HG02840 (cell line): ENCODE results near the gene HTR7.
"Not testable (repeated sequence)": the region's sequence is repeated elsewhere in the genome, so short reads cannot be mapped to it uniquely, and the experiment has no call there.

ENCODE experiments used
- ATAC-seq: cut with Tn5 transposase; IDR thresholded peaks from one replicate; pipeline ENCODE4 v1.9.1; 2021; ENCODE audit warnings: mild to moderate bottlenecking, moderate library complexity, moderate number of reproducible peaks; ENCODE audit not compliant: unreplicated experiment, low FRiP score

HTR7 gene

DNA sequence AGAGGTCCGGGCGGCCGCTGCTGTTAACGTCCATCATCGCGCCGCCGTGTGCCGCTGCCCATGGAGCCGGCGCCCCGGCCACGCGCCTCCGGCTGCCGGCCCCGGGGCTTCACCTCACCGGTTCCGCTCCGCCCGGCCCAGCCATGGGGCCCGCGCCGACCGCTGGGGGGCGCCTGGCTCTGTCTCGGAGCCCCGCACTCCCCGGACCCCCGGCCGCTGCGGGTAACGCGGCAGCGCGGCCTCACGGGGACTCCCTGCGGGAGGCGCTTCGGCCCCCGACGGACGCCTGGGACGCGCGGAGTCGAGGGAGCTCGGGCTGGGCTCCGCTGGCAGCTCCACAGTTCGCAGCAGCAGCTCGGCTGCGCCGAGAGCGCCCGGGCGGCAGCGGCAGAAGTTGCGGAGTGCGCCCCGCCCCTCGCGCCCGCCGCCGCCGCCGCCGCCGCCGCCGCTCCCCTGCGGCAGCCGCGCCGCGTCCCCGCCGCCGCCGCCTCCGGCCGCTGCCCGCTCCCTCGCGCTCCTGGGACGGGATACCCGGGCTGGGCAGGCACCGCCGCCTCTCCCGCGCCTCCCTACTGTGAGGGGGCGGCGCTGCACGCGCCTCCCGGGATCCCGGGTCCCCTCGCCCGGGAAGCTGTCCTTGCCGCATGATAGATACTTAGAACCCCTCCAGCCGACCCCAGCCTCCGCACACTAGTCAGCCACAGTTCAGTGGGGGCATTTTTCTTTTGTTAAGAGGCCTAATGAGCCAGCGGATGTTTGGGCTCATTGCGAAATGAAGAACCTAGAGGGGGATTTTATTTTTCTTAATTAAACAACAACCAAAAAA is at the start of gene HTR7:
HTR7 (minus strand) TSS at position 405 of the 826 bp plus-strand sequence; CDS start at position 37, 368 bp downstream.
- ATAC-seq: peak; percentile 75

DNA sequence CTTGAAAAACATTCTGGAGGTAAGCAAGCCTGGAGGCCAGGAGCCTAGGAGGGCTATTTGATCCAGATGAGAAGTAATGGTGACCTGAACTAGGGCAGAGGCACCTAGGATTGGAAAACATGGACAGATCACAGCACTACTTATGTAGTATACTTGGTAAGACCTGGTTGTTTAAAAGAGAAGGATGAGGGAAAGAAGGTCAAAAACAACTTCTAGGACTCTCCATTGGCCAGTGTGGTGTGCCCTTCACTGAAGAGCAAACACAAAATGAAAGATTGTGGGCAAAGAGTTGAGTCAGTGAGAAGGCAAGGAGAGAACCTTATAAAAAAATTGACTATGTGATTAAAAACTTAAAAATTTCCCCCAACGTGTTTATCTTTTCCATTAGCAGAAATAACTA is 48.8 kb upstream of the HTR7 start:
- ATAC-seq: no peak

DNA sequence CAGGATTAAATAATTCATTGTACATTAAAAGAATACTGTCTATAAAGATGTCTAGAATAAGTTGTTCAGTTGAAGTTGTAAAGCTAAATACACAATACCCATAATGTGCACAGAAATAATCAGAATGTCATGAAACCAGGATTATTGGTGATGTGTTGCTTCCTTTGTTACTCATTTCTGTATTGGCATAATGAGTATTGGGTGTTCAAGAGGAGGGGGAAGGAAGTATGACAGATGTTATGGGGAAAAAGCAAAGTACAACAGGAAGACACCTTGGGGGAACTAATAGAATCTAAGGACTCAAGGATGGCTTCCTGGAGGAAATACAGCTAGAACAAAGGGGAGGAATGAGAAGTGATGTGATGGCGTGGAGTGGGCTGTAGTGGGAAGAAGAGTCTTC is 48.1 kb upstream of the HTR7 start:
- ATAC-seq: no peak

DNA sequence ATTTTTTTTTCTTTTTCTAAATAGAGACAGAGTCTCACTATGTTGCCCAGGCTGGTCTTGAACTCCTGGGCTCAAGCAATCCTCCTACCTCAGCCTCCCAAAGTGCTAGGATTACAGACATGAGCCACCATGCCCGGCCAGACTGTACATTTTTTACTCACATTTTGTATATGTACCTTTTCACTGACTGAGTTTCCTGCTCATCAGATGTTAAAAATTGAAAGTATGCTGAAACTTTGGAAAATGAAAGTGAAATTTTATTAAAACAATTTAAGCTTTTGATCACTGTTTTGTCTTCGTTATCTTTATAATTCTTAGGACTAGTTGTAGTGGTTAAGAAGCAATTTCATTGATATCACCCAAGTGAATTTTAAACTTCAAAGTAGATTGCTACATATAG is 39.1 kb upstream of the HTR7 start:
- not testable (repeated sequence) for ATAC-seq

DNA sequence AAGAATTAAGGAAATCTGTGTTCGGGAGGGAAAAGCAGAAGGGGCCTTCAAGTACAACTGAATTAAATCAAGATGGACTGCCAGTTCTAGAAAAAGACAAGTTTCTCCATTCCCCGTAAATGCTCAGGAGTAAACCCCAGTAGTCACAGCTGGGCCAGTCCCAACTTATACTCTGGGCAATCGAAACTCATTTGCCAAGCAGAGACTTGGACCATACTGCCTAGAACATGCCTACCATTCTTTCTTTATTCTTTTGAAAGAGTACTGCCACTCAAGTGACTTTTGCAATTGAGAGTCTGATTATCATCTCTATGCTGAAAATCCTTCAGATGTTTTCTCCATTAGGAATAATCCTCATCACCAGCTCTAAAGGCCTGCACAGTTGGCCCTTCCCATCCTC is 35.4 kb upstream of the HTR7 start:
- ATAC-seq: no peak

DNA sequence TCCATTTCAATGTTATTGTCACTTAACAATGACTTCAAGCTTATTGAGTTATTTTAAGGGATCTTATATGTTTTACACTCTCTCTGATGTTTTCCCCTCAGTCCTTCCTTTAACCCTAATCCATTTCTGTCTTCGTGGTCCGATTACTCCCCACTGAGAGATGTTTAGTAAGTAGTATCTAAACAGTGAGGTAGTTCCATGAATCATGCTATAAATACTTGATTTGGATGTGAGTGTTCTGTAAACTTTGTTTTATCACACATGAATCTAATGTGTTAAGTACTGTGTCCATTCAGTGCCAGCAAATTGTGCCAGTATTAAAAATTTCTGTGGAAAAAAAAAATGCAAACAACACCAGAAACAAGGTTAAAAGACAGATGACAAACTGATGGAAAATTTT is 32.5 kb upstream of the HTR7 start:
- no peak for ATAC-seq

DNA sequence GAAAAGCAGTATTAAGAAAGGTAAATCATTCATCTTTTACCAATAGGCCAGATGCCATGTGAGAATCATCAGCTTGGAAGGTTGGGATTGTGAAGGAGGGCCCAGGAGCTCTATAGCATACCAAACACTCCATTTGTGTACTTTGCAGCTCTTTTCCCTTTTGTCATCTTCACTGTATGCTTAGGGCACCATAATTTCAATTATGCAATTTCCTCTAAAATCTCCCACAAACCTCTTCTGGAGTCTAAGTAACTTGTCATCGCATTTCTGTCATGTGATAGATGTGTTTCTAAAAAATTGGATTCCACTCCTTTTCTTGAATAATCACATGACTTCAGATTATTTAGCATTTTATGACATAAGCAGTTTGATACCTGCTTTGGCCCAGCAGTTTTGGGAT is 31.8 kb upstream of the HTR7 start:
- no peak for ATAC-seq

DNA sequence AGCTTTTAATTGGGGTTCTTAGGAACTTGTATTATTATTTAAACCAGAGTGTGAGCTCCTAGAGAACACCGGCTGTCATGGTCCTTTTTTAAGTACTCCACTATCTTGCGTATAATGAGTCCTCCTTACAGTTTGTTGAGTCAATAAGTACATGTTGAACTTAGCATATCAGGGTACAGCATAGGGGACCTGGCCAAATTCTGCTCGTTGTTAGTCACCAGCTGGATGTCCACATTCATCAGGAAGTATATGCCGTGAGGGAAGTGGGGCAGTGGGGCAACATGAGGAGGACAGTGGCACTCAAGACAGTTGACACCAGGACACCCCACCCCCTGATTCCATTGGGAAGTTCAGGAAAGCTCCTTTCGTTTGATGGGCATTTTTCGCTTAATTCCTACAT is 30.5 kb upstream of the HTR7 start:
- ATAC-seq: no peak

DNA sequence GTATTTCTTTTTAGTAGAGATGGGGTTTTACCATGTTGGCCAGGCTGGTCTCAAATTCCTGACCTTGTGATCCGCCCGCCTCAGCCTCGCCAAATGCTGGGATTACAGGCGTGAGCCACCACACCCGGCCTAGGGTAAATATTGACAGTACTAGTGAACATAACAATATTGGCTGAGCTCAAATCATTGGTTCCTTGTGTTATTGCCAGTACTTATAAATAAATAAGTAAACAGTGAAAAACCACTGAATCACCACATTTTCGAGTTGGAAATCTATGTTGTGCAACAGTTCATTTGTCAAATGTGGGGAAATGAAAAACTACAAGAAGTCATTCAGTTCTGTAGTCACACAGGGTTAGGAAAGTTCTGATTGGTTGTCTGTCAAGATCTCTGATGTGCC is 29.7 kb upstream of the HTR7 start:
- no peak for ATAC-seq

DNA sequence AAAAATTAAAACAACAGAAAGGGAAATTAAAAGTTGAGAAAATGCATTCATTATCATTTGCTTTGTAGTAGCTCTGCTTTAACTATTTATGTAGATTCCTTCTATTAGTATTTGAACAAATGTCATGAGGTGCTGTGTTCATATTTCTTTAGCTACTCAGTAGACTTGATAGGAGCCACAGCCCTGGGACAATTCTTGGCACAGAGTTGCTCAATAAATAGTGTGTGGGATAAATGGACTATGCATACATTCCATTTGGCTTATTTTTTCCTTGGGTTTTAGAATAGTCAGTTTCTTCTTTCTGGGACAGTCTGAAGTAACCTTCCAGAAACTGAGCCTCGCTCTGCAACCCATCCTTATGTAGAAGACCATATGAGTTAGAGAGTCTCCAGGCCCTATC is 27.3 kb upstream of the HTR7 start:
- no peak for ATAC-seq

DNA sequence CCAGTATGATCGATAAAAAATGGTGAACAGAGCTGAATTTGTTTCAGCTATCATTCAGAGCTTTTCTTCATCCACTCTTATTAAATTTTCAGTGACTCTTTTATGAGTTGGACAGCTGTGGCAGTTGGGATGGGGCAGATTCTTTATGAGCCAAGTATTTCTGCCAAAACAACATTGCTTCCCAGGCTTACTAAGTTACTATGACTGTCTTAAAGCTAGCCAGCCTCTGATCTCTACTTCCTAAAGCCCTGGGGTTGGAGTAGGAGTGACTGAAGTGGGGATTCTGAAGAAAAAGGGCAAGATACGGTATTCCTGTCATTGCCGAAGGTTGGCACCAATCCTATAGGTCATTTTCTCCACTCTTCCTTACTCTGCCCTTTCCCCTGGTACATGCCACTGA is 26.6 kb upstream of the HTR7 start:
- no peak for ATAC-seq

DNA sequence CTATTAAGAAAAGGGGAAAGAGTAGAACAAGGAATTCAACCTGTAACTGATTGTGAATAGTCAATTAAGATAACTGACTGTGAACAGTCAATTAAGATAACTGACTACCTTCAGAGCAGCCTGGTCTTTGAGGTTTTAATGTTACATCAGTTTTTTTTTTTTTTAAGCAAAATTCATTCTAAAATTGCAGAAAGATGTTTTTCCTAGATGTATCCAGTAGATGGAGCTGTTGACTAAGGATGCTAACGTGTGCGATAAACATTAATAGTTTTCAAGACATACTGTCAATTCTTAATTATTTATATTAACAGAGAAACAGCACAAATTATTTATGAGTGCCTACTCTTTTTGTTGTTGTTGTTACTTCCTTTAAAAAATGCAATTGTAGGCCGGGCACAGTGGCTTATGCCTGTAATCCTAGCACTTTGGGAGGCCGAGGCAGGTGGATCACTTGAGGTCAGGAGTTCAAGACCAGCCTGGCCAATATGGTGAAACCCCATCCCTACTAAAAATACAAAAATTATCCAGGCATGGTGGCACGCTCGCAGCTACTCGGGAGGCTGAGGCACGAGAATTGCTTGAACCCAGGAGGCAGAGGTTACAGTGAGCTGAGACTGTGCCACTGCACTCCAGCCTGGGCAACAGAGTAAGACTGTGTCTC is 22.4 kb upstream of the HTR7 start:
- not testable (repeated sequence) for ATAC-seq

DNA sequence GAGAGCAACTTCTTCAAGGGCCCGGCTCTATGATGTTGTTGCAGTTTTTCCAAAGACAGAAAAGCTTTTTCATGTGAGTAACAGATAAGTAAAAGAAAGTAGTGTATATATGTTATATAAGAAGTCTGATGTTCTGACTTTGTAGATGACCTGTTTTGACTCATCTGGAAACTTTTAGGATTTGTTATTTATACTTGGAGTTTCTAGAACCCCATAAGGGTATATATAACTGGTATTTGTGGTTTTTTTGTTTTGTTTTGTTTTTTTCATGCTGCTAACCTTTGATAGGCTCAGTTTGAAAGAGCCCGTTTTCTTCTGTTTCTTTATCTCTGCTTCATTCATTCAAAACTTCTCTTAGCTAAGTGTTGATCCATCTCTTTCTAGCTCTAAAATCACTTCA is 21.2 kb upstream of the HTR7 start:
- no peak for ATAC-seq

DNA sequence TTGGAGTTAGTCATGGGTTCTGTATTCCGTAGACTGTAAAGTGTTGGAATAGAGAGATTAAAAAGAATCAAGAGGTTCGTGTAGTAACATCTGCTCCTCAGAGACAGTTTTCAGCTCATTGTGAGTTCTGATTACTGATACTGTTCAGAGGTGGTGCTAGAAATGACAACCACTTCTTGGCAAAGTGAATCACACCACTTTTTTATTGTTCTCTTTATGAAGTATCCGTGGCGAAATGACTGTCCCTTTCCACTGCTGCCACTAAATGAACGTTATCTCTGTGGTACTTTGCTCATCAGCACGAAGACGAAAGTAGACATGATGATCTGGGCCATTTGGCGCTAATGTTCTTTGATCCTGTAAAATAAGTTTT is 14.8 kb upstream of the HTR7 start:
- ATAC-seq: no peak

DNA sequence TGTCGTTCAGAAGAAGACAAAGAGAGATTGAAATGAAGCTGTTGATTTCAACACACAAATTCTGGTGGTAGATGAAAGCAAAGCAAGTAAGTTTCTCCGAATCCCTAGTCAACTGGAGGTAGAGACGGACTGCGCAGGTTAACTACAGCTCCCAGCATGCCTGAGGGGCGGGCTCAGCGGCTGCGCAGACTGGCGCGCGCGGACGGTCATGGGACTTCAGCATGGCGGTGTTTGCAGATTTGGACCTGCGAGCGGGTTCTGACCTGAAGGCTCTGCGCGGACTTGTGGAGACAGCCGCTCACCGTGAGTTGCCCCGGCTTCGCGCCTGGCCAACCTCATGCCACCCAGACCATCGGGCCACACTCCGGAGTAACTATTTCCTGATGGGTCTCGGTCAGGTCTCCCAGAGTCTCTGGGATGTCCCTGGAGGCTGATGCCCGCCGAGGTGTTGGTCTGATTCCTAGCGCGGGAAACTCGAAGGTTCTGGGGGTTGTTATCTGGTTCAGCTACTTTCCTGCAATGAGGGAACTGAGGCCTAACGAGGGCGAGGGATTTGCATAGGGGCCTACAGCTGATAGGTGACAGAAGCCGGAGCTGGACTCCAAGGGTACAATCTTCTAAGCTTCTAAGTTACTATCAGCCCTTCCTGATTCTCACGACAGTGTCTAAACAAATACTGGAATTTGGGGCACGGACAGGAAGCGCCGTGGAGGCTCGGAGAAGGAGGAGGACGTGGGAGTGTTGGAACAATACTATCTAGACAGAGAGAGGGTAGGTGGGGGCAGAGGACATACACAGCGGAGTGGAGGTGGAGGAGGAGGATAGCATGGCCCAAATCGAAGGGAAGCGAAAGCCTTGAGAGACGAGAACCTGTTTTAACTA is 14.2 kb upstream of the HTR7 start, which contains the start of gene RPP30:
RPP30 (plus strand) TSS at position 209 of the 882 bp plus-strand sequence; CDS start at position 222, 13 bp downstream.
- ATAC-seq: peak; percentile 95

DNA sequence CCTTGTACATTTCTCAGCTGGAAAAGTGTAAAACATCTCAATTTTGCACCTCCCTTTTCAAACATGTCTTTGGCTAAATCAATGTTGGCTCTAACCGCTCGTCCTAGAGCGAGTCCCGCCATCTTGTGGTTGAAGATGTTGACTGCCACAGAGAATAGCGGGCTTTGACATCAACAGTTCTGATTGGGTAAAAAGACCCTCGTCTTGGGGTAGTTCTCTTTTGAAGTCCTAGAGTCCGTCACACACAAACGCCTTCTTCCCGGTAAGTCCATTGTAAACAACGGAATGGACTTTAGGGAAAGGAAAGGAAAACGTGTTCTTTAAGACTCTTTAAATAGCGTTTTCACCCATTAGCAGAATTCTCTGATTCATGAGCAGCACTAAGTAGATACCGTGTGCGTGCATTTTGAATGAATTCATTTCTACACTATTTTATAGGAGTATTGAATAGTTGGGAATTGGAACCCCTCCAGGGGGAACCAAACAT is 13.5 kb upstream of the HTR7 start:
- ATAC-seq: peak; percentile 51

DNA sequence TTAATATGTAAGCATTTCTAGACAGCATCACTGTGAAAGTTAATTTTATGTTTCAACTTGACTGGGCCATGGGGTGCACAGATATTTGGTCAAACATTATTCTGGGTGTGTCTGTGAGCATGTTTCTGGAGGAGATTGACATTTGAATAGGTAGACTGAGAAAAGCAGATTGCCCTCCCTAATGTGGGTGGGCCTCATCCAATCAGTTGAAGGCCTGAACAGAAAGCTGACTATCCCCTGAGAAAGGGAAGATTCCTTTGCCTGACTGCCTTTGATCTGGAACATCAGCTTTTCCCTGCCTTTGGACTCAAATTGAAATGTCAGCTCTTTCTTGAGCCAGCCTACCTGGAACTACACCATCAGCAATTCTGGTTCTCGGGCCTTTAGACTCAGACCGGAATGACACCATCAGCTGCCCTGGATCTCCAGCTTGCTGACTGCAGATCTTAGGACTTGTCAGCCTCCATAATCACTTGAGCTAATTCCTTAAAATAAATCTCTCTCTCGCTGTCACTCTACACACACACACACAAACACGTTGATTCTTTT is 8.3 kb upstream of the HTR7 start:
- no peak for ATAC-seq

DNA sequence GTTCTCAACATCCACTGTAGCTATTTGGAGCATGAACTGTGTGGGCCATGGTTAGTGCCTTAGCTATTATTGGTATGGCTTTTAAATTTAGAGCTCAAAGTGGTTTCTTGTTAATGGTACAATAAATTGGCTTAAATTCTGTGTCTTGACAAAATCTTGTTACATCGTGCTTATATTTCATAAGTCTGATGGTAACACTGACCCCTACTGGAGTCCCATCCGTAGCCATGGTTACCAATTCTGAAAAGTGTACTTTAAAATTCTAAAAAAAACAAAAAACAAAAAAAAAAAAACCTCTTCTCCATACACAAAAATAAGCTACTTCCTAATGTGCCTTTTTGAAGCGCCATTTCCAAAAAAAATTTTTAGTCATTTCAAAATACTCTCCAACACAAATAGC is 7.6 kb upstream of the HTR7 start:
- ATAC-seq: no peak

DNA sequence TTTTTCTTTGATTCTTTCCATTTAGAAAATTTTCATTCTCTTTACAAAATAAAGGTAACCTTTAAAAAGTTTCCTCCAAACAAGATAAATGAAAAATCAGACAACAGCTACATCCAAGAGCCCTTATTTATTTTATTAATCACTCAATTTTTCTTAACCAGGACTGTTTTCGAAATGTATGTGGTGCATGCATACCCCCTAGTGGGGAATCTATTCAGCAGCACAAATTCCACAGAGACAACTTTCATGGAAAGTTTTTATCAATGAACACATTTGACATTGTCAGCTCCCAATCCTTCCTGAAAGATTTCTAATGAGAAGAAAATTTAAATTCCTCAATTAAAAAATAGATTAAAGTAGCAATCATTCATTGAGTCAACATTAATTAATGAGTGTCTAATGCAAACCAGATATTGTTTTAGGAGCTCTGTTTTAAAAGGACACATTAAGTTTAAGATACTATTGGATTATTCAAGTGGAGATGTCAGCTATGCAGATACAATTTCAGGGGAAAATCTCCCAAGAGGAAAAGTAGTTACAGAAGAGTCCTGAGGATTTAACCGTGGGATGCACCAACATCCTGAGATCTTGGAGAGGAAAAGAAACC is 5.2 kb upstream of the HTR7 start:
- ATAC-seq: no peak

DNA sequence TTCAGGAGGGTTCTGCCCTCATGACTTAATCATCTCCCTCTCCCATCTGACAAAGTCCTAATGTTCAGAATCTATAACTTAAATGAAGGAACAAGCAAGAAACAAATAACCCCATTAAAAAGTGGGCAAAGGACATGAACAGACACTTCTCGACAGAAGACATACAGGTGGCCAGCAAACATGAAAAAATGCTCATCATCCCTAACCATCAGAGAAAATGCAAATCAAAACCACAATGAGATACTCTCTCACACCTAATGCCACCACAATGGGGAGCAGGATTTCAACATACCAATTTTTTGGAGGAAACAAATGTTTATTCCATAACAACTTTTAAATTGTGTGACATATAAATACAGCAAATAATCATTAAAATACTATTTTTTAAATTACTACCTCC is 3.0 kb upstream of the HTR7 start:
- no peak for ATAC-seq
